Testis (tissue), 3 donors: ENCODE results near the gene COL16A1. TPM values are rescaled to one million over a fixed set of nuclear protein-coding genes. Genes with fewer than 3 reads are reported as not detected.

Experiments
- DNase-seq: peaks from one replicate; pipeline ENCODE4 v3.0.0-alpha.2; 2019
- H3K27ac ChIP-seq, 2 donors: fragments of 200-600 bp; sonication (generic); one replicate each; pipeline ENCODE4 v1.5.1; 2019
- H3K27me3 ChIP-seq: fragments of 200-600 bp; sonication (generic); one replicate; pipeline ENCODE4 v1.5.1; 2019
- H3K36me3 ChIP-seq: fragments of 200-600 bp; sonication (generic); one replicate; pipeline ENCODE4 v1.5.1; 2017; ENCODE audit warnings: low read depth; ENCODE audit errors: missing control alignments
- H3K4me1 ChIP-seq: fragments of 200-600 bp; sonication (generic); one replicate; pipeline ENCODE4 v1.5.1; 2019
- H3K4me3 ChIP-seq, 2 donors: fragments of 200-600 bp; sonication (generic); one replicate each; pipeline ENCODE4 v1.5.1; 2017 to 2019
- H3K9me3 ChIP-seq: fragments of 200-600 bp; sonication (generic); one replicate; pipeline ENCODE4 v1.5.1; 2017
- CTCF ChIP-seq, 3 experiments: fragments of 450-650 bp in 2 of 3; fragments of 200-600 bp in 1 of 3; sonication (generic) in 1 of 3; IDR thresholded peaks; one replicate each; pipeline ENCODE4 v1.5.1; 2016 to 2019; ENCODE audit warnings: antibody characterized with exemption in 3 of 3, mild to moderate bottlenecking in 2 of 3, moderate library complexity in 1 of 3
- POLR2A ChIP-seq: fragments of 450-650 bp; IDR thresholded peaks from one replicate; pipeline ENCODE4 v1.6.1; 2017; ENCODE audit warnings: antibody characterized with exemption, mild to moderate bottlenecking, moderate library complexity
- WGBS, 2 donors: methylation state at CpG; one replicate each; pipeline ENCODE4 v1.1.5; 2018; 5-methylcytosine and 5-hydroxymethylcytosine counted together
- intact Hi-C: fragments of 100-400 bp; cut with DNase I; formaldehyde crosslinking; loops from one replicate; pipeline ENCODE4 v1.15.1; 2023; ENCODE audit warnings: low total_unique reads
- polyA plus RNA-seq: library from polyadenylated mRNA; stranded (reverse); fragments of 350-450 nt; fragmentation: Illumina TruSeq; extraction: RNeasy Lipid Tissue Mini Kit (QIAGEN cat#74804); gene quantifications from one replicate; pipeline ENCODE4 v1.2.3, GENCODE V29; 2014; ENCODE audit warnings: low read depth, low replicate concordance; ENCODE audit not compliant: insufficient read depth
- total RNA-seq, 2 donors: library from RNA; depleted of rRNA; stranded (reverse); fragments of >200 nt; gene quantifications; one replicate each; pipeline ENCODE4 v1.2.3, GENCODE V29; 2016

COL16A1 gene
- total and polyA plus RNA-seq, 3 donors from 2014 or later: 96.4 to 120 (median 101) TPM

DNA sequence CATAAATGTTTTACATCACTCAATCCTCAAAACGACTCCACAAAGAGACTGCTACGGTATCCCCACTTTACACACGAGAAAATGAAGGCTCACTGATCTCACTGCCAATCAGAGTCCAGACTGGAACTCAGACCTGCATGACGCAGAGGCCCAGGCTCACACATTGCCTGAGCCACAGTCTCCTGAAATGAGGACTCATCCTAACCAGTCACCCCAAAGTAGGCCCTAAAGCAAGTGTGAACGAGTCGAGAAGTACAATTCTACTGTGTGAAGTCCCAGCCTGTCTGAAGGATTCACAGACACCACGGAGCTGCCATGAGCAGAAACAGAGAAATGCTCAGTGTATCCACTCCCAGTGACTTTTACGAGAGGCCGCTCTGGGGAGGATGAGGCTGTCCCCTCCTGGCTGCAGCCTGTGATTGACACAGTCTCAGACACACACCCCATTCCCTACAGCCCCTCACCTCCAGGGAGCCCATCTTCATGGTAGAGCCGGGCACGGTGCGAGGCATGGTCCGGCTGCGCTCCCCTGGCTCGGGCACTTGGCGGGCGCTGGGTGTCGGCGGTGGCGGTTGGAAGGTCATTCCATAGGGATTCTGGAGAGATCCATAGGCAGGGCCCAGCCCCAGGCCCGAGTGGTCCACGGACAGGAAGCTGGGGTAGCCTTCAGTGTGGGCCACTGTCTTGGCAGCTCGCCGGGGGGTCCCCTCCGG lies 26.7 kb upstream of the COL16A1 start:
- intact Hi-C loops: no loop called here

DNA sequence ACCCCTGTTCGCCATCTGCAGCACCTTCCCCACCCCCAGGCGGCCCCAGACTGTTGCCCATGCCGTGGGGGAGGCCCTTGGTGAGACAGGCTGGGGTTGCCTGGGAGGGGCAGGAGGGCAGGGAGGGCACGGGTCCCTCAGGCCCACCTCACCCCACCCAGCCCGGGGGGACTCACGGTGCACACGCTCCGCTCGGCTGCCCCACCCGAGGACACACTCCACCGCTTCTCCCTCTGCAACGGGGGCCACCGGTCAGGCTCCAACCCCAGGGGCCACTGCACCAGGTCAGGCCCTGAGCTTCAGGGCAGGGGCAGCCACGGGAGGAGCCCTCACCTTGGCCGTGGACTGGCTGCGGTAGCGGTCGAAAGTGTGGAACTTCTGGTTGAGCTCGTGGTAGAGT lies 24.0 kb upstream of the COL16A1 start:
- WGBS, 2 donors: 92 to 95% methylated on average over 4 to 19 of the region's 19 CpGs
- H3K36me3 ChIP-seq: no peaks in the 10 kb centered on the region
- intact Hi-C loops: no loop called here
- DNase-seq: no peak
- no peak overlapping the region for H3K4me3 ChIP-seq
- TF ChIP-seq POLR2A (no peak), CTCF (IDR thresholded peaks at IDR 0.05) (no peak)
- H3K4me1 ChIP-seq: no peaks in the 10 kb centered on the region
- H3K27me3 ChIP-seq: no peaks in the 10 kb centered on the region
- no peak overlapping the region for H3K27ac ChIP-seq
- no peaks in the 10 kb centered on the region for H3K9me3 ChIP-seq

More for the DNA sequence above, 26.7 kb upstream of the COL16A1 start:
- DNase-seq: no peak
- Histone ChIP-seq H3K9me3 (no peaks in the 10 kb centered on the region), H3K27me3 (no peaks in the 10 kb centered on the region), H3K36me3 (no peaks in the 10 kb centered on the region), H3K27ac (no peak overlapping the region), H3K4me3 (no peak overlapping the region), H3K4me1 (no peaks in the 10 kb centered on the region)
- no peak for TF ChIP-seq CTCF (IDR thresholded peaks at IDR 0.05)
- TF ChIP-seq POLR2A: no peak
- WGBS, 2 donors: 86 to 94% methylated on average over 9 to 25 of the region's 25 CpGs

DNA sequence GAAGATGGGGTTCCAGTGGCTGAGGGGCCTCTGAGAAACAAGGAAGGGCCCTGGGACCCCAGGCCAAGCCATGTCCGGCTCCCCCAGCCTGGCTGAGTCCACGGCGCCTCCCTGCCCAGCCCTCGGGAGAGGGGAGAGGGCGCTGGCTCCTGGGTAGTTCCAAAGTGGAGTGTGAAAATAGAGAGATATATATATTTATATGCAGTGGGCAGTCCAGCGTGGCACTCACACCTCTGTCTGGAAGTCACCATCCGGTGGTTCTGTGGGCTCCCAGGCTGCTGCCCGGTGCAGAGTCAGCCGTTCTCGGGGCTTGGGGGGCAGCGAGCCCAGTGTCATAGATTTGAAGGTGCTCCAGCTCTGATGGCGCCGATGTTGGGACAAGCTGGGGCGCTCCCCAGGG lies 23.4 kb upstream of the COL16A1 start:
- H3K9me3 ChIP-seq: no peaks in the 10 kb centered on the region
- H3K27me3 ChIP-seq: no peaks in the 10 kb centered on the region
- WGBS, 2 donors: 96 to 97% methylated on average over 6 to 14 of the region's 14 CpGs
- H3K27ac ChIP-seq: no peak overlapping the region
- DNase-seq: no peak
- intact Hi-C loops: no loop called here
- no peaks in the 10 kb centered on the region for H3K4me1 ChIP-seq
- TF ChIP-seq POLR2A: no peak
- no peak for TF ChIP-seq CTCF (IDR thresholded peaks at IDR 0.05)
- no peaks in the 10 kb centered on the region for H3K36me3 ChIP-seq
- H3K4me3 ChIP-seq: no peak overlapping the region

GRCh38 chr1:31726715-31727114 lies 22.9 kb upstream of the COL16A1 start:
- TF ChIP-seq CTCF (IDR thresholded peaks at IDR 0.05) (no peak), POLR2A (no peak)
- Histone ChIP-seq H3K27me3 (no peaks in the 10 kb centered on the region), H3K36me3 (no peaks in the 10 kb centered on the region), H3K27ac (no peak overlapping the region), H3K4me1 (no peaks in the 10 kb centered on the region), H3K4me3 (no peak overlapping the region), H3K9me3 (no peaks in the 10 kb centered on the region)
- no peak for DNase-seq
- intact Hi-C loops: no loop called here
- WGBS, 2 donors: 51 to 69% methylated on average over 4 of the region's 4 CpGs
